HL-60 (cell line): ENCODE measurements around the gene LRMDA.

Experiments used
- POLR2AphosphoS5 ChIP-seq: IDR thresholded peaks from 2 replicates; pipeline ENCODE4 v1.6.1; 2012; ENCODE audit warnings: low read depth
- REST ChIP-seq: IDR thresholded peaks from 2 replicates; pipeline ENCODE4 v1.6.1; 2012; ENCODE audit warnings: low read depth; ENCODE audit not compliant: insufficient replicate concordance
- SPI1 ChIP-seq: IDR thresholded peaks from 2 replicates; pipeline ENCODE4 v1.6.1; 2012; ENCODE audit warnings: low read depth, mild to moderate bottlenecking, borderline replicate concordance
- TF ChIP-seq, protein P1 (sequence below): IDR thresholded peaks from one replicate; pipeline ENCODE4 v1.5.1; 2011; ENCODE audit warnings: low read length, control low read depth, inconsistent platforms; ENCODE audit not compliant: insufficient read depth

DNA sequence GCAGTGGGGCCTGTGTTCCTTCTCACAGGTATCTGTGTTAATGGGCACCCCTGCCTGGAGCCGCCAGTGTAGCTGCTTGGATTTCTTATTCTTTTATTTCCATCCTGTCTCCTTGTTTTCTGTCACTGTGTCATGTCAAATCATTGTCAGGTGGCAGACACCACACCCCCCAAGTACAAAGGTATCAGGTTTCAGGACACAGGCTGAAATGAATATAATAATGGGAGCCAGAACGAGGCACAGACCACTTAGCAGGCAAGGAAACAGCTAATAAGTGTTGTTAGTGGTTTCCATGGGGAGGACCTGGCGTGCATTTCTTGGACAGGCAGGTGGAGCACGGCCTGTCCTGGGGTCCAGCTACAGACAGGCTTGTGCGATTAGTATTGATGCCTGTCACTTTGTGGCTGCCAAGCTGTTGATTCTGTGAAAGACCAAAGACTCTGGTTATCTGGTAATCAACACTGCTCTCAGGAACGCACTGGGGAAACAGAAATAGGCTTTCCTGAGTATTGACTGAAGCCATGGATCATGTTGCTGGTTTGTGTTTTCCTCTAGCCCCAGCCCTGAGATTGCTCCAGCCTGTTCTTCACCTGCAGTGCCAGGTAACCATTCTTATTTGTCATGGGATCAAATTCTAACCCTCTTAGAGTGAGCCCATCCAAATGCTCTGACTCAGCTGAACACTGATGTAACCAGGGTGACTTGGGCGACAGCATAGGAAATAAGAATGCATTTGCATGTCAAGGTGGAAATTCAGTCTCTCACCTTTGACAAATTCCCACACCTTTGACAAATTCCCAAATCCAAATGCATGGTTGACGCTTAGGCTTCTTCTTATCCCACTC is 1002.0 kb downstream of the LRMDA start:
- TF ChIP-seq, protein P1, sequence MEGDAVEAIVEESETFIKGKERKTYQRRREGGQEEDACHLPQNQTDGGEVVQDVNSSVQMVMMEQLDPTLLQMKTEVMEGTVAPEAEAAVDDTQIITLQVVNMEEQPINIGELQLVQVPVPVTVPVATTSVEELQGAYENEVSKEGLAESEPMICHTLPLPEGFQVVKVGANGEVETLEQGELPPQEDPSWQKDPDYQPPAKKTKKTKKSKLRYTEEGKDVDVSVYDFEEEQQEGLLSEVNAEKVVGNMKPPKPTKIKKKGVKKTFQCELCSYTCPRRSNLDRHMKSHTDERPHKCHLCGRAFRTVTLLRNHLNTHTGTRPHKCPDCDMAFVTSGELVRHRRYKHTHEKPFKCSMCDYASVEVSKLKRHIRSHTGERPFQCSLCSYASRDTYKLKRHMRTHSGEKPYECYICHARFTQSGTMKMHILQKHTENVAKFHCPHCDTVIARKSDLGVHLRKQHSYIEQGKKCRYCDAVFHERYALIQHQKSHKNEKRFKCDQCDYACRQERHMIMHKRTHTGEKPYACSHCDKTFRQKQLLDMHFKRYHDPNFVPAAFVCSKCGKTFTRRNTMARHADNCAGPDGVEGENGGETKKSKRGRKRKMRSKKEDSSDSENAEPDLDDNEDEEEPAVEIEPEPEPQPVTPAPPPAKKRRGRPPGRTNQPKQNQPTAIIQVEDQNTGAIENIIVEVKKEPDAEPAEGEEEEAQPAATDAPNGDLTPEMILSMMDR: no peak
- TF ChIP-seq REST (no peak), POLR2AphosphoS5 (no peak), SPI1 (no peak)
